Cardiac muscle cell (in vitro differentiated cells and primary cell): ENCODE results near the gene OPALIN. TPM values are rescaled to one million over a fixed set of nuclear protein-coding genes. Genes with fewer than 3 reads are reported as not detected.

ENCODE experiments used
- DNase-seq, 2 donors: peaks; one replicate each; pipeline versions ENCODE4 v3.0.0 to v3.0.0-alpha.2; 2010 to 2017; ENCODE audit warnings: low read depth in 1 of 2, low spot score in 1 of 2
- H3K27ac ChIP-seq: fragments of 200-600 bp; sonication (generic); 2 replicates; pipeline ENCODE4 v1.5.1; 2016
- H3K27me3 ChIP-seq: fragments of 200-600 bp; sonication (generic); 2 replicates; pipeline ENCODE4 v1.6.0; 2016; ENCODE audit warnings: control low read depth
- H3K36me3 ChIP-seq: fragments of 200-600 bp; sonication (generic); 2 replicates; pipeline ENCODE4 v1.5.1; 2016; ENCODE audit warnings: control low read depth
- H3K4me1 ChIP-seq: fragments of 200-600 bp; sonication (generic); 2 replicates; pipeline ENCODE4 v1.8.1; 2017; ENCODE audit warnings: low read depth, mild to moderate bottlenecking, mixed run types
- H3K4me3 ChIP-seq: fragments of 200-600 bp; sonication (generic); 2 replicates; pipeline ENCODE4 v1.5.1; 2016; ENCODE audit warnings: mild to moderate bottlenecking
- H3K9me3 ChIP-seq: fragments of 200-600 bp; sonication (generic); 2 replicates; pipeline ENCODE4 v1.5.1; 2017; ENCODE audit warnings: low read depth, mild to moderate bottlenecking, control low read depth
- CTCF ChIP-seq: IDR thresholded peaks from 2 replicates; pipeline ENCODE4 v1.5.1; 2012; ENCODE audit warnings: low read depth, mild to moderate bottlenecking, low read length
- polyA plus RNA-seq: library from polyadenylated mRNA; unstranded; fragments of >200 nt; fragmentation: Nextera tagmentation; extraction: Ambion mirVana; gene quantifications from 2 replicates; pipeline ENCODE4 v1.2.1, GENCODE V29; 2016
- total RNA-seq: library from RNA; depleted of rRNA; stranded (reverse); fragments of >200 nt; gene quantifications from 2 replicates; pipeline ENCODE4 v1.2.3, GENCODE V29; 2016

The OPALIN gene
- total and polyA plus RNA-seq, 2 experiments from 2014 or later = not detected

DNA sequence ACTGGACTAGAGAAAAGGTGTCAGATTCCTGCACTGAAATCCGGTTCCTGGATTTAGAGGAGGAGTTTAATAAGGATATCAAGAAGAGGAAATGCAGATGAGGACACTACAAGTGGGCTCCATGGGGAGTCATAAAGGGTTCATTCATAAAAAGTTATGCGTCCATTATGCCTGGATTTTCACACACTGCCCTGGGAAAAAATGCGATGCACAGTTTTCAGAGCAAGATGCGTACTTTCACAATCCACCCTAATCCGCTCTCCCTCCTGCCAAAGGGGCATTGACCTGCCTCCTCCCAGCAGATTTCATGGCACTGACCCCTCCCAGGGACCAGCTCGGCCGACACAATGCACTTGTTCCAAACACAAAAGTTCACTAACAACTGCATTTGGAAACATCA lies 42.2 kb upstream of the OPALIN start:
- H3K27me3 ChIP-seq = no peaks in the 10 kb centered on the region
- no peaks in the 10 kb centered on the region for H3K9me3 ChIP-seq
- H3K4me3 ChIP-seq = no peak overlapping the region
- no peak overlapping the region for H3K27ac ChIP-seq
- DNase-seq = no peak
- no peaks in the 10 kb centered on the region for H3K4me1 ChIP-seq
- TF ChIP-seq CTCF = no peak
- H3K36me3 ChIP-seq = no peaks in the 10 kb centered on the region

DNA sequence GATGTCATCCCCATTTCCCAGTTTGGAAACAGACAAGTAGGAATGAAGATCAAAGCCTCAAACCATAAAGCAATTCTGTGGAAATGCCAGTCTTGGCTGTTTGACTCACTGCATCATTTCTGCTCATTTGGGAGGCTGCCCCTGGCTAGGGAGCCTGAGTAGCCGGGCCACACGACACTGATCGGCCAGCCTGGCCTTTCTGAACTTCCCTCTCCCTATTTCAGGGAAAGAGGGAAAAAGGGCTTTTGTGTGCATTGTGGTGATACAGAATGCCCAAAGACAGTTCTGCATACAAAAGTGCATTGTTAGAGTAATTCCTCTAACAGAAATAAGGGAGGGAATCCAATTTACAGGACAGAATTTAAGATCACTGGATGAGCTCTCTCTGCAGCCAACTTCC lies 41.7 kb upstream of the OPALIN start:
- no peaks in the 10 kb centered on the region for H3K36me3 ChIP-seq
- H3K27me3 ChIP-seq = peaks cover 4% of the 10 kb centered on the region
- H3K4me1 ChIP-seq = no peaks in the 10 kb centered on the region
- H3K4me3 ChIP-seq = no peak overlapping the region
- TF ChIP-seq CTCF = no peak
- DNase-seq = no peak
- H3K27ac ChIP-seq = no peak overlapping the region
- H3K9me3 ChIP-seq = no peaks in the 10 kb centered on the region

- no peaks in the 10 kb centered on the region for H3K4me1 ChIP-seq
- no peak overlapping the region for H3K27ac ChIP-seq
- no peaks in the 10 kb centered on the region for H3K36me3 ChIP-seq
- H3K9me3 ChIP-seq = no peaks in the 10 kb centered on the region
- H3K27me3 ChIP-seq = peaks cover 16% of the 10 kb centered on the region
- no peak for TF ChIP-seq CTCF
- DNase-seq = no peak
- H3K4me3 ChIP-seq = no peak overlapping the region
Observed at GRCh38 chr10:96397902-96398301, 39.1 kb upstream of the OPALIN start.

DNA sequence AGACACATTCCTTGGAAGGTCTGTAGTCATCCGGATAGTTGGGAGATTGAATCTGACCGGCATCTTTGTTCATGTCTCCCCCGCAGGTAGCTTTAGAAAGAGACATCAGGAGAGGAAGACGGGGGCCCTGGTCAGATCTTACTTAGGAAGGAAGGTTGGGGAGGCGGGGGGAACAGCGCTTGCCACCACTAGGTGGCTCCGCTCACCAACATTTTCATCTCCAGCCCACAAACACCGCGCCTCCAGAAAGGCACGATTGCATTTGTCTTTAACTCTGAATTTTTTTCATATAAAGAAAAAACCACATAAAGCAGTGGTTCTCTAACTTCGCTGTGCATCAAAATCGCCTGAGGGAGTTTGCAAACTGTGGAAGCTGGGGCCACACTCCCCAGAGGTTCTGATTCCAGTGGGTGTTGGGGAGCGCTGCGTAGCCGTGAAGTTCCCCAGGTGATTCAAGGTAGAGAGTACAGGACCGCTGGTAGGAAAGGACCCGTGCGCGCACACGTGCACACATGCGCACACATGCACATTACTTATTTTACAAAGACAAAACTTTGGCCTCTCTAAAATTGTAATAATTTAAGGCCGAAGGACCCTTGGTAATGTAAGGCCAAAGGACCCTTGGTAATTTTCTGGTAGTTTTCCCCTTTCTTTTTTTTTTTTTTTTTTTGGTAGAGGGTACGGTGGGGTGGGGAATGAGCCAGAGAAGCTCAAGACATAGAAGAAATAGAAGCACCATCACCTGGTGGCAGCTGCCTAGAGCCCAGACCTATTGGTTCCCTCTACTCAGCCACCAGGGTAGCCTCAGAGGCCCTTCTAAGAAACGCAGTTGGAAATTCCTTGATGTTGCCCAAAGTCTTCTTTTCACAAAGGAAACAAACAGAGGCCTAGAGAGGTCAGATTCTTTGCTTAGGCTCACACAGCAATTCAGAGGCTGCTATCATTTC lies 37.4 kb upstream of the OPALIN start:
- H3K9me3 ChIP-seq = no peaks in the 10 kb centered on the region
- no peaks in the 10 kb centered on the region for H3K4me1 ChIP-seq
- H3K27ac ChIP-seq = no peak overlapping the region
- peaks cover 16% of the 10 kb centered on the region for H3K27me3 ChIP-seq
- DNase-seq = peak; percentile 76 to 84
- no peaks in the 10 kb centered on the region for H3K36me3 ChIP-seq
- peak; percentile 85 for TF ChIP-seq CTCF
- no peak overlapping the region for H3K4me3 ChIP-seq

DNA sequence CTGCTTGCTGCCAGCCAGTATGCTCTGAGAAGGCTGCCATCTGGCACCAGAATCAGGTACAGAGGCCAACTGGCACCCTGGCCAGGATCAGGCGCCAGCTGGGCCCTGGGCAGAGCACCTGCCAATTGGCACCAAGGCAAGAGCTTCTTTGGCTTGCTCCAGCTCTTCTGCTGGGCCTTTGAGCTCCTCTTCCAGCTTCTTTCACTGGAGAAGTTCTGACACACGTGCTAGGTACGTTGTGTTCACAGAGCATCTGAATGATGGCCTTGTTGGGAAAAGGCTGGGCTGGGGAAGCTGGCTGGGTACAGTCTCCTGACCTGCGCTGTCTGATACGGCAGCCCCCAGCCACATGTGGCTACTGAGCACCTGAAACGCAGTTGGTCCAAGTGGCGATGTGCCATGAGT lies 31.7 kb upstream of the OPALIN start:
- no peak for DNase-seq
- no peak overlapping the region for H3K27ac ChIP-seq
- H3K36me3 ChIP-seq = no peaks in the 10 kb centered on the region
- H3K4me3 ChIP-seq = no peak overlapping the region
- no peak for TF ChIP-seq CTCF
- no peaks in the 10 kb centered on the region for H3K4me1 ChIP-seq
- H3K27me3 ChIP-seq = peaks cover 27% of the 10 kb centered on the region
- no peaks in the 10 kb centered on the region for H3K9me3 ChIP-seq
